HT-29 (cell line): Measurements from ENCODE around the gene GPAT2. TPM values are rescaled to one million over a fixed set of nuclear protein-coding genes. Genes with fewer than 3 reads are reported as not detected.

ENCODE experiments used
- small RNA-seq: library from RNA; depleted of rRNA; stranded (forward); fragments of <200 nt; gene quantifications from one replicate; pipeline ENCODE3, GENCODE V24; 2014
- total RNA-seq: library from RNA; depleted of rRNA; stranded (reverse); fragments of >200 nt; shearing (Covaris generic); gene quantifications from 2 replicates; pipeline ENCODE4 v1.2.3, GENCODE V29; 2014; rRNA removed

GPAT2 gene
- total RNA-seq, 1 experiment from 2014 or later: not detected

Small RNA genes within 50 kb of the gene (small RNA-seq; reads per million reads assigned to genes)
- gene RN7SL210P: not detected

Other genes with a start within 250 kb of the GPAT2 start
- 7.3 and 9.8 TPM in 2 replicates for gene ANKRD36C, start 43.1 kb downstream of the GPAT2 start, total RNA-seq
- gene ADRA2B, start 81.7 kb upstream of the GPAT2 start, total RNA-seq: 0.46 TPM in 1 of 2 replicates, not detected in the other
- 0.18 and 2.5 TPM in 2 replicates for gene ASTL, start 103.6 kb upstream of the GPAT2 start, total RNA-seq
- 73.5 and 75.7 TPM in 2 replicates for gene DUSP2, start 110.5 kb upstream of the GPAT2 start, total RNA-seq
- gene STARD7, start 173.9 kb upstream of the GPAT2 start, total RNA-seq: 133 and 166 TPM in 2 replicates
- 26.2 and 33.1 TPM in 2 replicates for gene TMEM127, start 231.1 kb upstream of the GPAT2 start, total RNA-seq
- 169 and 197 TPM in 2 replicates for gene CIAO1, start 231.3 kb upstream of the GPAT2 start, total RNA-seq